Nasal cavity respiratory epithelium epithelial cell of viscerocranial mucosa (primary cell): ENCODE measurements around the gene MOXD1. TPM values are rescaled to one million over a fixed set of nuclear protein-coding genes. Genes with fewer than 3 reads are reported as not detected.

Experiments used
- total RNA-seq: library from RNA; depleted of rRNA; stranded (reverse); fragments of >200 nt; gene quantifications from 2 replicates; pipeline ENCODE4 v1.2.3, GENCODE V29; 2014

Gene MOXD1
- total RNA-seq = 0.07 and 0.34 TPM in 2 replicates

DNA sequence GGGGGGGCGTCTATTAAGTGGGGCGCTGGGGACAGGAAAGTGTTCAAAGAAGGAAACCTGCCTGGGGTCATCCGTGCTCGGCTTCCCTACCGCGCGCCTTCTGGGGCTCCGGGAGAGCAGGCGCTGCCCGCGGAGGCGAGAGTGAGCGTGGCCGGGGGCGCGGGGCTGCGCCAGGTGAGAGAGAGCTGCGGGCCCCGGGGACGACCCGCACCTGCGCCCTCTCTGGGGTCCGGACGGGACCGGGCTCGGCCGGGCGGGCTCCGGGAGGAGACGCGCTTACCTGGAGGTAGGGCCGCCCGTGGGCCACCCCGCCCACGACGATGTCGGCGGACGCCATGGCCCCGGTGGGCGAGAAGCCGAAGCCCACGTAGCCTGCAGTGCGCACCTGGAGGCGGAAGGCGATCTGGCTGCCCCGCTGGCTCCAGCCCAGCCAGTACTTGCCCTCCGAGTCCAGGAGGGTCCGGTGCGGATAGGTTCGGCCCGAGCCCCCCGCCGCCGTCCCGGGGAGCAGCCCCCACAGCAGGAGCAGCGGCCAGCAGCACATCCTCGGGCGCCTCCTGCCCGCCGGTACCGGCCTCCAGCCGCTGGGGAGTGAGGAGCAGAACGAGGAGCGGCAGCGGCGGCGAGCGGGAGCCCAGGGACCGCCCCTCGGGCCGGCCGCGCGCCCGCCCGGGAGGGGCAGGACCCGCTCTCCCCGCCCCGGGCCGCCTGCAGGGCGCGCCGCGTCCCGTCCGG lies at the start of gene MOXD1:
TSS of gene MOXD1 (minus strand) at position 593 of the 735 bp plus-strand sequence. CDS start at position 544, 49 bp downstream.

Other genes with a start within 250 kb of the MOXD1 start
- gene STX7, start 111.6 kb upstream of the MOXD1 start, total RNA-seq = 15.4 and 39.7 TPM in 2 replicates
- gene TAAR9, start 136.8 kb upstream of the MOXD1 start, total RNA-seq = not detected in 2 replicates
- gene TAAR8, start 151.2 kb upstream of the MOXD1 start, total RNA-seq = not detected in 2 replicates
- not detected in 2 replicates for gene TAAR6, start 168.8 kb upstream of the MOXD1 start, total RNA-seq
- not detected in 2 replicates for gene TAAR5, start 188.3 kb upstream of the MOXD1 start, total RNA-seq
- not detected in 2 replicates for gene TAAR2, start 222.8 kb upstream of the MOXD1 start, total RNA-seq